T-helper 1 cell treated with Interleukin-12 subunit alpha and Interleukin-12 subunit beta and Interleukin-4 antibody, amounts not matched to agents 30 μg/mL and 1 μg/mL, for 36 hours (primary cell): ENCODE results near the gene CALU.

Experiments
- H3K27ac Mint-ChIP-seq: one replicate; pipeline ENCODE4 v1.8.0; 2021; ENCODE audit warnings: mild to moderate bottlenecking, mixed read lengths
- H3K27me3 Mint-ChIP-seq: one replicate; pipeline ENCODE4 v1.8.0; 2021; ENCODE audit warnings: low read depth, mixed read lengths
- H3K36me3 Mint-ChIP-seq: one replicate; pipeline ENCODE4 v1.8.0; 2021; ENCODE audit warnings: low read depth, mixed read lengths
- H3K4me1 Mint-ChIP-seq: one replicate; pipeline ENCODE4 v1.8.0; 2021; ENCODE audit warnings: low read depth, mixed read lengths
- H3K4me3 Mint-ChIP-seq: one replicate; pipeline ENCODE4 v1.8.0; 2021; ENCODE audit warnings: mild to moderate bottlenecking, moderate library complexity, mixed read lengths
- H3K9me3 Mint-ChIP-seq: one replicate; pipeline ENCODE4 v1.8.0; 2021; ENCODE audit warnings: mixed read lengths

Gene CALU

DNA sequence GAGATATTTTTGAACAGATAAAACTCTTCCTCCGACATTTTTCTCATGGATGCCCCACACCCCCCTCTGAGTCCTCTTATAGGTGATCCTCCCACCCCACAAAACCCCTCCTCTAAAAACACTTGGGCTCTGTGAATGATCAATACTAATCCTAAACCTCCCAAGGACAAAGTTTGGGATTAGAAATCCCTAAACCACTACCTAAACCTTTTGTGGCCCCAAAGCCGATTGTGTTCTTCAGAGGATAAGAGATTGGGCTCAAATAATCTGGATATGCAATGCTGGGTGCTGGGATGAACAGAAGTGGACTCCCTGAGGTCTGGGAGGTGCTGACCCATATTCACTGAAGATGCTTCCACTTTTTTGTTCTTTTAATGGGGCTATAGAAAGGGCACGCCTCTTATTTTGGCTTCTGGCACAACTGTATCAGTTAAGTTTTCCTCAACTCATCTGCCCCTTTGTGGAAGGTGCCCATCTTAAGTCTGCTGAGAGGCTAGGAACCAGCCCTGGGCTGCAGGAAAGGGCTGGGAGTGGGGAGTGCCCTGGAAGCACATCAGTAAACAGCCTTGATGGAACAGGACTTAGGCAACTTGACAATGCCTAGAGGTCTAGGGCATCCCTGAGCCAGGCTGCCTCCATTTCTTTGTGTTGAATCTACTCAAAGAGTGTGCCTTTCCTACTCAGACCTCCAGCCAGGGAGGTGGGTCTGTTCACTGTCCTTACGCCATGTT is 36.8 kb downstream of the CALU start, which contains the start of gene OPN1SW:
OPN1SW (minus strand) TSS at position 51 of the 731 bp plus-strand sequence; CDS start at position 38, 13 bp downstream.
- H3K4me1 Mint-ChIP-seq = no peaks in the 10 kb centered on the region
- H3K27ac Mint-ChIP-seq = no peak within 1 kb of the TSS
- peaks cover 23% of the 10 kb centered on the region for H3K36me3 Mint-ChIP-seq
- no peak within 1 kb of the TSS for H3K4me3 Mint-ChIP-seq
- peaks cover 3% of the 10 kb centered on the region for H3K27me3 Mint-ChIP-seq
- H3K9me3 Mint-ChIP-seq = peaks cover 20% of the 10 kb centered on the region

DNA sequence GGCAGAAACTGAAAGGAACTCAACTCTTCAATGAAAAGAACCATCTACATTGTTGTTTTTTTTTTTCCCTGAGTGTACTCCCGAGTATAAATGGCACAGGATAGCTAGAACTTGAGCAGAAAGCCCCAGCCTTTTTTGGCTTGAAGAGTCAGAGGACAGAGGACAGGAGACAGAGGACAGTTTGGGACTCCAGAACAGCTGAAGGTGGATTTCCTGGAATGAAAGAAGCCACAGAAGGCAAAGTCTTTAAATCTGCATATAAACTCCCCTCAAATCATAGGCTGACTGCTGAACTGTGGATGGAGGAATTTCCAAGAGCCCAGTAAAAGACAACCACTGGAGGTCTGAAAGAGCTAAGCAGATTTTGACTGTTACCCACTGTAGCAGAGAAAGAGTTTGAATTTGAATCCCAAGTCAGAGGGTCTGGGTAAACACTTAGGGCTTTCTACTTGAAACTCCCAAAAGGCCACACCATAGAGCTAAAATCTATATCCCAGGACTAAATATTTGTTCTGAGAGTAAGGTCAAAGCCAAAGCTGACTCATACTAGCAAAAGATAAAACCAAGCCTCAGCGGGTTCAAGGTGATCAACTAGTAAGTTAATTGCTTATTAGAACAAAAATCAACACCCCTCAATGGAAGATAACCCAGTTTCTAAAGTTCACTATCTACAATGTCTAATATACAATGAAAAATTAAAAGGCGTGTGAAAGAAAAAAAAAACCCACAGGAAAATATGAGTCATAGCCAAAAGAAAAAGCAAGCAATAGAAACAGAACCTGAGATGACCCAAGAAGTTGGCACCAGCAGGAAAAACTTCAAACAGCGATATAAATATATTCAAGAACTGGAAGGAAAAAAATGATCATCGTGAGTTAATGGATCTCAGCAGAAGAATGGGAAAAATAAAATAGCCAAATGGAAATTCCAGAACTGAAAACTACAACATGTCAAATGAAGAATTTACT is 38.3 kb downstream of the CALU start:
- Mint-ChIP-seq H3K27ac (no peak overlapping the region), H3K4me3 (no peak overlapping the region), H3K4me1 (no peaks in the 10 kb centered on the region), H3K9me3 (peaks cover 20% of the 10 kb centered on the region), H3K36me3 (peaks cover 13% of the 10 kb centered on the region), H3K27me3 (peaks cover 3% of the 10 kb centered on the region)

DNA sequence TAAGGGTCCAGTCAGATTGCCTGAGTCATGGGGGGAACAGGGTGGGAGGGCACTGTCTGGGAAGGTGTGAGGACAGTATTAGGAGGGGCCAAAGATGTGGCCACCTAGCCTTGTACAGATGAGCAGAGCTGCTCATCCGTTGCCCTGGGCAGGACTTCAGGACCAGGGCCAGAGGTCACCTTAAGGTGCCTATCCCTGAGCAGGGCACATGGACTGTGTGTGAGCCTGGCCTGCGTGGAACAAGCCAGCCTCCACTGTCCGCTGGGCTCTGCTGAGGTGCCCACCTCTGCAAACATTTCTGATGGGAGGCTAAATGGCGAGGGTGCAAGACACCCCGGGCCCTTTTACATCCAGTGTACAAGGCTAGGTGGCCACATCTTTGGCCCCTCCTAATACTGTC is 39.8 kb downstream of the CALU start:
- Mint-ChIP-seq H3K9me3 (peaks cover 20% of the 10 kb centered on the region), H3K36me3 (peaks cover 9% of the 10 kb centered on the region), H3K27ac (no peak overlapping the region), H3K4me1 (no peaks in the 10 kb centered on the region), H3K4me3 (no peak overlapping the region), H3K27me3 (peaks cover 3% of the 10 kb centered on the region)

DNA sequence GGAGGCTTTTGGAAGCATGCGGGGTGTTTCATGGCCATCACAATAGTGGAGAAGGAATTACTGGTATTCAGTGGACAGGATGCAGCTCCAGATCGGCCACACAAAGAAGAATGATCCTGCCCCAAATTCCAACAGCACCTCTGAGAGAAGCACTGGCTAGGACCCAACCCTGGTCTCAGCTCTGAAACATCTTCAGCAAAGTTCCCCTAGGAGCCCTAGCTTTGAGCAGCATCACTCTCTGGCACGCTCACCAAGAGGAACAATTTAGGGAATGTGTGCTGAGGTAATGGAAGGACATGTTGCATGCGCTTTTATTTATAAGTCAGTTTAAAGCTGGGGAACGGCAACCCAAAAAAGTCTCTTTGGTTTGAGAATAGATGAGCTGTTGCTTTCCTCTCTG is 42.0 kb downstream of the CALU start:
- peaks cover 19% of the 10 kb centered on the region for H3K27me3 Mint-ChIP-seq
- no peak overlapping the region for H3K4me3 Mint-ChIP-seq
- H3K27ac Mint-ChIP-seq = no peak overlapping the region
- H3K9me3 Mint-ChIP-seq = peaks cover 20% of the 10 kb centered on the region
- no peaks in the 10 kb centered on the region for H3K4me1 Mint-ChIP-seq
- no peaks in the 10 kb centered on the region for H3K36me3 Mint-ChIP-seq

DNA sequence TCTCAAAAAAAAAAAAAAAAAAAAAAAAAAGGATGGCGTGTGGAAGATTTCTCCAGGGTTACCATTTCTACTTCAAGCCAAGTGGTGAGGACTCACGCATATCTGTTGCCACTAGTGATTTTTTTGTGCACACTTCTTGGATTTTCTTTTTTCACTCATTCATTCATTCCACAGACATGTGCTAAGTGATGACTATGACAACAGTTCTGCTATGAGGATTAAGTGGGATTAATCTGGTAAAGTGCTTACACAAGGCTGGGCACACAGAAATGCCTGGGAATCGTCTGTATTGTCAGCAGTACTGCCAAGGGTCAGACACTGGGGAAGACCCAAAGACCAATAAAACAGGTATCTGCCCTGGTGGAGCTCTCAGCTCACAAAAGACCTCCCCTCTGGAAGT is 42.7 kb downstream of the CALU start:
- H3K27ac Mint-ChIP-seq = no peak overlapping the region
- H3K4me3 Mint-ChIP-seq = no peak overlapping the region
- peaks cover 26% of the 10 kb centered on the region for H3K27me3 Mint-ChIP-seq
- H3K4me1 Mint-ChIP-seq = no peaks in the 10 kb centered on the region
- H3K9me3 Mint-ChIP-seq = peaks cover 15% of the 10 kb centered on the region
- H3K36me3 Mint-ChIP-seq = no peaks in the 10 kb centered on the region

DNA sequence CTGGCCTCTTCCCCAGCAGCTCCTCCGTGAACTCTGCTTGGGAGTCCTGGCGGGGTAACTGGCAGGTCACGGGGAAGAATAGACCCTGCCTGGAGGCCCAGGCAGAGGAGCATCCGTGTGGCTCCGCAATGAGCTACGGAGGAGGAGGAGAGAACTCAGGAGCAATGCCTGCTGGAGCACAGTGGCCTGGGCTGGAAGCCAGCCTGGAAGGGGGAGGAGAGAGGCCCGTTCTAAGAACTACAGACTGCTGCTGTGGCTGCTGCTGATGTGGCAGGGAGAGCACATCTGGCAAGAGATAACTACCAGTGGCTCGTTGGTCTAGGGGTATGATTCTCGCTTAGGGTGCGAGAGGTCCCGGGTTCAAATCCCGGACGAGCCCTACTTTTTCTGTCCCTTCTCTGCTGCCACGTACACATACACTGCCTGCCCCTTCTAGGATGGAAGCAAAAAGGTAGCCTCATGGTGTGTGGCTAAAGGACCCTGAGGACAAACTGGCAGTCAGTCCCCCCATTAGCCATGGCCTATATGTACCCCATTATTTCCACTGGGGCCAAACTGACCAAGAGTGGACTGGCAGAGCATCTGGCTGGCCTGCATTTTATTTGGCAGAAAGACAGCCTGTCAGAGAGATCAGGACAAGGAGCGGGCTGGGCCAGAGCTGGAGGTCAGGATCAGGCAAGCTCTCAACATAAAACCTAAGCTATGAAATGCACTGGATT is 44.1 kb downstream of the CALU start:
- H3K36me3 Mint-ChIP-seq = no peaks in the 10 kb centered on the region
- H3K27ac Mint-ChIP-seq = no peak overlapping the region

DNA sequence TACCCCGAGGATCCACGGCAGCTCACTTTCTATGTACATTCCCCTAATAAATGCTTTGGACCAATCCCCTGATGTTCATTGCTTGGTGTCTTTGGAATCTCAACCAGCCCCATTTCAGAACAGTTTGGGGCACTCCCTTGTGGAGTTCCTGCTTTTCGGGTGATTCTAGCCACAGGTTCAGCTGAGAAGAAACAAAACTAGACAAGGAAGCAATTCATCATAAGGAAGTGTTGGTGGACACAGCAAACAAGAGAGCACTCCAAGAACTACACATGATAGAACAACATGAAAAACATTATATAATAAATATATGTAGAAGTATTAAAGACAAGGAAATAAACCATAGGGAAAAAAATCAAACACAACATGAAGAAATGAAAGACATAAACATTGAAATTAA is 46.6 kb downstream of the CALU start:
- H3K36me3 Mint-ChIP-seq = no peaks in the 10 kb centered on the region

More for the DNA sequence above, 44.1 kb downstream of the CALU start:
- peaks cover under 1% of the 10 kb centered on the region for H3K9me3 Mint-ChIP-seq
- H3K4me1 Mint-ChIP-seq = no peaks in the 10 kb centered on the region
- H3K4me3 Mint-ChIP-seq = no peak overlapping the region
- peaks cover 34% of the 10 kb centered on the region for H3K27me3 Mint-ChIP-seq

DNA sequence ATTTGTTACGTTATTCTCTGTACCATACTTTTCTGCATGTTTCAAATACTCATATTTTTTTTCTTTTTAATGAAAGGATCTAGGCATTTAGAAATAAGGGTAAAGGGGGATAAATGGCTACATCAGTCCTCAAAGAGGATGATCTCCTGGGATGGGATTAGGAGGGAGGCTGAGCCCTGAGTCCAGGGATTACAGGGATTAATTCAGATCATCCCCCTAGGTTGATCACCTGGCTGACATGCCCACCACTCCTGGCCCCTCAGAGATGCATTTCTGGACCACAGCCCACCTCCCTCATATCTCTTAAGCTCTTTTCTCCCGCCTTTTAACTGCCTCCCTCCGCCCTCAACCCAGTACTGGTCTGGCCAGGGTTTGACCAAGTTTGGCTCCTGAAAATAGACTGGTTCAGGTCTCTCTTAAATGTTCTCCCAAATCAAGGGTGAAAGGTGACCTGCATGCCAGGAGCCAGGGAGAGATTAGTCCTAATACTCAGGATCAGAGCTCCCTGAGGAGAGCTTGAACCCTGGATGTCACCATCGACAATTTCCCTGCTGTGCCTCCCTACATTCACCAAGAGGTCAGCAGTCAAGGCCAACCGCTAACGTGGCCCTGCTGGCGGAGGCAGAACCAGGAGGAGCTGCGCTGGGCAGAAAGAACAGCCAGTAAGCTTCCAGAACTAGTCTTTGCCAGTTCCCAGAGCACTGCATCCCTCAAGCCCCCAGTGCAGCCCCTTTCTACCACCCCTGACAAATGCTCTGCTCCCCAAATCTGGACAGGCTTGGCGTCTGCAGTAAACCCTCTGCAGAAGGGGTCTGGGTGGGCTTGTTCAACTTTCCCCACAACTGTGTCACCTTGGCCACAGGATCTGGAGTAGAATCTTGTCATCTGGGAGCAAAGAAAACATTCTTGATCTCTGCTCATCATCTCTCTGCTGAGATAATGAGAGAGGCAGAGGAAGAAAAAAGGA is 49.6 kb downstream of the CALU start:
- Mint-ChIP-seq H3K4me3 (peak overlapping the region; percentile 76), H3K27me3 (peaks cover 53% of the 10 kb centered on the region), H3K27ac (no peak overlapping the region), H3K9me3 (no peaks in the 10 kb centered on the region), H3K36me3 (no peaks in the 10 kb centered on the region), H3K4me1 (peaks cover 3% of the 10 kb centered on the region)

More for the DNA sequence above, 46.6 kb downstream of the CALU start:
- no peaks in the 10 kb centered on the region for H3K4me1 Mint-ChIP-seq
- peaks cover 53% of the 10 kb centered on the region for H3K27me3 Mint-ChIP-seq
- H3K9me3 Mint-ChIP-seq = no peaks in the 10 kb centered on the region
- no peak overlapping the region for H3K27ac Mint-ChIP-seq
- H3K4me3 Mint-ChIP-seq = no peak overlapping the region

DNA sequence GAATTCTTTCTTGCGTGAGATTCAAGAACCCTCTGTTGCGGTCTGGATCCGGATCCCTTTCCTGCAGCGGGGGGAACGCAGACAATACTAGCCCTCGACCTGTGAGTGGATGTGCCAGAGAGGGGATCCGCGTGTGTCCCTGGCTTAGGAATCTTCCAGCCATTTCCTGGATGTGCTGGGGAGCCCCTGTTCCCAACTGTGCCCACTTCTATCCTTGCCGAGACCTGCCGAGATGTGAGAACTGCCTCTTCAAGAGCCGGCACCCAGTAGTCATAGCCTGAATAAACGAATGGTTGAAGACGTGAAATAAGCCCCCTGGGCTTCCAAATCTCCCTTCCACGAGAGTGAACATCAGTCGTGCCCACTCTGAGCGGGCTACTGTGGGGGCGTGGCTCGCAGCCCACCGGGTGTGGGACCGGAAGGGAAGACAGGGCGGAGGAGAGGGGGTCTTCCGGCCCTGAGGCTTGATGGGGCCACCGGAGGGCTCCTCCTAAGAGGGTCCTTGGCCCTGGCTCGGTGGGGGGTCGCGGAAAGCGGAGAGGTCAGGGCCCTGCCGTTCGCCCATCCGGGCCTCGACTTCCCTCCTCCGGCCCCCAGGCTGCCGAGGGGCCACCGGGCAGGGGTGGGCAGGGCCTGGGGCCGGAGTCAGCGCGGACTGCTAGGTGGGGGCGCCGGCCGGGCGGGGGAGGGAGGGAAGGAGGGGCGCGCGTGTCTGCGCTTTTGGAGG is 51.3 kb downstream of the CALU start:
- H3K4me3 Mint-ChIP-seq = peak overlapping the region; percentile 76
- no peak overlapping the region for H3K27ac Mint-ChIP-seq

DNA sequence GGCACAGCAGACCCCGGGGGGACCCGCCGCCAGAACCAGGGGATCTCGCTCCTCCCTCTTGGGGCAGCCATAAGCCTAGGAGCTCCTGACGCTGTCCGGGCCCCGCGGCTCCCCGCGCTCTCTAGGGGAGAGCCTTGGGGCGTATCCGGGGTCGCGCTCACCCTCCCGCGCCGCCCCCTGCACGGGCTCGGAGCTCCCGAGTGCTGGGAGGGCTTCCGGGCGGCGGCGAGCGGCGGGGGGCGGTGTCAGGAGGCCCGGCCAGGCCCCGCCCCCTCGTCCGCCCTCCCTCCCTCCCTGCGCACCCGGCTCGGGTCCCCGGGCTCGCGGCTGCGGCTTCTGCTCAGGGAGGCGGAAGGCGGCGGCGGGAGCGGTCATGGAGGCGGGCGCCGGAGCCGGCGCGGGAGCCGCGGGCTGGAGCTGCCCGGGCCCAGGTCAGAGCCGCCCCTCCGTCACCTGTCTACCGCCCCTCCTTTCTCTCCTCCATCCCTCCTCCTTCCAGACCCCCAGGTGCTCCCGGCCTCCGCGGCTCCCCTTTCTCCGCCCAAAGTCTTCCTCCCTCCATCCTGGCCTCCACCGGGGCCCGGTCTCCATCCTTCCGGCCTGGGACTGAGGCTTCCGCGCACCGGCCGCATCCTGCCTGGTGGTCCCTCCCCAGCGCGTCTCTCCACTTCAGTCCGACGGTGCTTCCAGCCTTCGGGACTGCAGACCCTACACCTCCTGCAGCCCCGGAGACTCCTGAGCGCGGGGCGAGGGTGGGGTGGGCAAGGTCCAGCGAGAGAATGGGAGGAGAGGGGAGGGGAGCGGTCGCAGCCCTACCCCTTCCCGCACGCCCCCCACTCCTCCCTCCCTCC is 52.2 kb downstream of the CALU start, which contains the start of gene CCDC136:
CCDC136 (plus strand) TSS at position 848 of the 851 bp plus-strand sequence. CDS start 444 bp downstream, outside the sequence.
- peaks cover 4% of the 10 kb centered on the region for H3K4me1 Mint-ChIP-seq
- no peaks in the 10 kb centered on the region for H3K9me3 Mint-ChIP-seq
- H3K4me3 Mint-ChIP-seq = peak within 1 kb of the TSS; percentile 79
- H3K36me3 Mint-ChIP-seq = no peaks in the 10 kb centered on the region
- H3K27ac Mint-ChIP-seq = no peak within 1 kb of the TSS
- peaks cover 39% of the 10 kb centered on the region for H3K27me3 Mint-ChIP-seq

More for the DNA sequence above, 51.3 kb downstream of the CALU start:
- Mint-ChIP-seq H3K4me1 (peaks cover 4% of the 10 kb centered on the region), H3K9me3 (no peaks in the 10 kb centered on the region), H3K27me3 (peaks cover 47% of the 10 kb centered on the region), H3K36me3 (no peaks in the 10 kb centered on the region)

DNA sequence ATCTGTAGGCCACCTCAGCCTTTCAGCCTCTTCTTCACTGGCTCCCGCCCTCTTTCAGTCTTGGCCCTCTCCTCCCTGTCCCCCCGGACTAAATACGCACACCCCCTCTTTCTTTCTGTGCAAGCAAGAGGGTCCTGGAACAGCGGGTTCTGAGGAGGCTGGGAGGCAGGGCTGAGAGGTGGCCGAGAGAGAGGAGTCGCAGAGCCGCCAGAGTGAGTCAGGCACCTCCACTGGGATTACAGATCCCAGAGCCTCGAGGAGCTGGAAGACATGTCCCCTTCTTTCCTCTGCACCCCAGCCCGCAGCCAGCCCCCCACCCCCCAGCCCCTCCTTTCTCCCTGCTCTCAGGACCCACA is 52.8 kb downstream of the CALU start:
- Mint-ChIP-seq H3K27ac (no peak overlapping the region), H3K4me3 (peak overlapping the region; percentile 79), H3K4me1 (peaks cover 4% of the 10 kb centered on the region), H3K9me3 (no peaks in the 10 kb centered on the region), H3K36me3 (no peaks in the 10 kb centered on the region), H3K27me3 (peaks cover 34% of the 10 kb centered on the region)

DNA sequence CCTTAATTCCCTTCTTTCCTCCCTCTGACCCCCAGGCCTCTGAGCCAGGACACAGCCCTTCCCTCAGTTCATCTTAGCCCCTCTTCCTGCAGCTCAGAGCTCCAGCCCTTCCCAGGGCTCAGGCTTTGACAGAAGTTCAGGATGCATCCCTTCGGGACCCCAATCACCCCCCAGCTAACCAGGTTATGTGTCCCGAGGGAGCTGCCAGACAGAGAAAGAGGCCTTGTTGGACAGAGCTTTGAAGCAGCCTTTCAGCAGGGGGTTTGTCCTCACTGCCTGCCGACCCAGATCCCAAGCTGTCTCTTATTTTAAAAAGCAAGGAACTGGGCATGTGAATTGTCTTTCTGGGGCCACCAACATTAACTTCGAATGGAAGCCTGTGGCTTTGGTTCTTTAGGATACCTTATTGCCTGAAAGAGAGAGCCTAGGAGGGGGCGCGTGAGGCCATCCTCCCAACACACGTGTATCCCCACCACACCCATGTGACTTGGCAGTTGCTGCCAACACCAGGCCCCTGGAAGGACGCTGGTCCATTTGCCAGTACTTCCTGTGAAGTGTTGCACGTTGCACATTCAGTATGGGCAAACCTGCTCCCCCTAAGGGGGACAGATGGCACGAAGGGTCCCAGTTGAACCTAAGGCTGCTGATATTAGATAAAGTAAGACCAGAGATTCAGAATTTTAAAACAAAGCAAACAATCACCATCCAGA is 53.5 kb downstream of the CALU start:
- no peaks in the 10 kb centered on the region for H3K36me3 Mint-ChIP-seq

More for the DNA sequence above, 53.5 kb downstream of the CALU start:
- Mint-ChIP-seq H3K4me3 (peak overlapping the region; percentile 42), H3K4me1 (peaks cover 4% of the 10 kb centered on the region), H3K9me3 (no peaks in the 10 kb centered on the region), H3K27me3 (peaks cover 30% of the 10 kb centered on the region), H3K27ac (no peak overlapping the region)
